SW480 (cell line): ENCODE results near the gene SPTBN1.
"Not testable (repeated sequence)": the region's sequence is repeated elsewhere in the genome, so short reads cannot be mapped to it uniquely, and the experiment has no call there.

Experiments used
- DNase-seq: peaks from one replicate; pipeline ENCODE4 v3.0.0-alpha.2; 2016; ENCODE audit warnings: low spot score

The SPTBN1 gene

GRCh38 chr2:54471221-54471711, 15.1 kb downstream of the SPTBN1 start:
- peak; percentile 21 for DNase-seq

GRCh38 chr2:54473851-54474250, 17.7 kb downstream of the SPTBN1 start:
- no peak for DNase-seq

DNA sequence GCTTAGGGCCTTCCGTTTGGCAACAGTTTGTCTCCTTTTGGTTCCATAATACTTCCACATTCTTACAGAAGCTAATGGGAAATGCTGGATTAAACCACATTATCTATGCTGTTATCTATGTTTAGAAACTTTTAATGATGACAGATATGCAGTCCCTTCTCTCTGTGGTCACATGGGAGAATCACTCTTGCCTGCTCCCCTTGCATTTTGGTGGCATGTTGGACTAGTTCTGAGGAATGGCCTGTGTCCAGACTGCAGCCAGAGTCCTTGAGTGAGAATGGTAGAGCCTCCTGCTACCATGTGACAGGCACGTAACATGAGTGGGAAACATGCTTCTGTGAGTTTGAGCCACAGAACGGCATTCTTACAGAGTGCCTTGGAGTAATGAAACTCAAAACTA, 19.2 kb downstream of the SPTBN1 start:
- no peak for DNase-seq

DNA sequence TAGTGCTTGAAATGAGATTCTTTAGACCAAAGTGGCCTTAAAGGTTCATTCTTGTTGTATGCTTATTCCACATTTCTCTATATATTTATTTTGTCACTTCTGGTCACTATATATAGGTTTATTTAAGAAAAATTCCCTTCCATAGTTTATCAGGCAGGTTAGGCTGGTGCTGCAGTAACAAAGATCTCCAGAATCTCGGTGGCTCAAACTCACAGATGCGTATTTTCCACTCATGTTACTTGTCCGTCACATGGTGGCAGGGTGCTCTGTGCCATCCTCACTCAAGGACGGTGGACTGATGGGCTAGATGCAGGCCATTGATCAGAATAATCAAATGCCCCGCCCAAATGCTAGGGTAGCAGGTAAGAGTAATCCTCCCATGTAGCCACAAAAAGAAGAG, 19.8 kb downstream of the SPTBN1 start:
- DNase-seq: no peak

- no peak for DNase-seq
Observed at GRCh38 chr2:54476852-54477251, 20.7 kb downstream of the SPTBN1 start.

GRCh38 chr2:54477896-54478295, 21.8 kb downstream of the SPTBN1 start:
- no peak for DNase-seq

- DNase-seq: no peak
Observed at GRCh38 chr2:54478899-54479298, 22.8 kb downstream of the SPTBN1 start.

GRCh38 chr2:54479424-54479823, 23.3 kb downstream of the SPTBN1 start:
- DNase-seq: no peak

GRCh38 chr2:54480025-54480424, 23.9 kb downstream of the SPTBN1 start:
- no peak for DNase-seq

GRCh38 chr2:54481686-54482085, 25.6 kb downstream of the SPTBN1 start:
- DNase-seq: no peak

DNA sequence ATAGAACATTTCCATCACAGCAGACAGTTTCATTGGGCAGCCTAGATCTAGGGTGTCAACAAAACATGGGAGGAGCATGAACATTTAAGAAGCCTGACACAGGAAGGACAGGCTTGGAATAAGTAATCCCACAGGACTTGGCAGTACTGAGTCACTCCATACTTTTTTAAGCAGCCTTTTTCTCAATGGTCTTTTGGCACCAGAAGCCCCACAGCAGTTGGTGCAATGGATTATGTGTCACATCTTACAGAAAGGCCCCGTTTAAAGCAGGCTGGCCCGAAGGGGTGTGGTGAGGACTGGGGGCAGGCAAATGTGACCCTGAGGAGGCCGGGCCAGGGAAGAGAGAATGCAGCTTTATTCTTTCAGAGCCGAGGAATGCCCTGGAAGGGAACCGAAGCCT, 26.6 kb downstream of the SPTBN1 start:
- peak; percentile 80 for DNase-seq

DNA sequence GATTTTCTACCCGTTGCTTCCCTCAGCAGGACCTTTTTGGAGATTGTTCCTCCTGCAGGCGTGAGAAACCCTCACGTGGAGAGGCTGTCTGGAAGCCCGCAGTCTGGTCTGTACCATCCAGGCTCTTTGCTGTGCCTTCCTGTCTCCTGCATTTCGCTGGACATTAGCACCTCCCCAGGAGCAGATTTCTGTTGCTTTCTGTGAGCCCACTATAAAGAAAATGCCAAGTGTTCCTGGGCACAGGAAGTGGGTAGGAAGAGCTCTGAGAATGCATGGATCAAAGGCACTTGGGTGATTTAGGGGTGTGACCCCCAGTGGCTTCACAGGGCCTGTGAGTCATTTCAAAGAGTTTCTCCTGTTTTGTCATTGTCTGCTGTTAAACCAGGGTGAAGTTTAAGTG, 27.3 kb downstream of the SPTBN1 start:
- DNase-seq: peak; percentile 95

GRCh38 chr2:54485756-54486155, 29.6 kb downstream of the SPTBN1 start:
- not testable (repeated sequence) for DNase-seq

DNA sequence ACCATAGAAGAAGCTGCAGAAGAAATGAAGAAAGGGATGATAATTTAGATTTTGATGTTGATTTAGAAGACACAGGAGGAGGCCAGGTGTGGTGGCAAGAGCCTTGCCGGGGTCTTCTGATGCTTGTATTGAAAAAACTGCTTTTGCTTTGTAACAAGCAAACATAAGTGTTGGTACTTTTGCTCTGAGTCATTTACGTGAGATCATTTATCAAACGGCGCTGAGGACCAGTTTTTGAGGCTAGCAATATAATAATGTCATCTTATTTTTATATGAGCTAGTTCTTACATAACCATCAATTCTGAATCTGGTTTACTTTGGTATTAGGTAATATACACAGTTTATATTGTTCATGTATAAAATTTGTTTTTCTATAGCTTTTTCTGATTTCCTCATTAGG, 30.6 kb downstream of the SPTBN1 start:
- no peak for DNase-seq

DNA sequence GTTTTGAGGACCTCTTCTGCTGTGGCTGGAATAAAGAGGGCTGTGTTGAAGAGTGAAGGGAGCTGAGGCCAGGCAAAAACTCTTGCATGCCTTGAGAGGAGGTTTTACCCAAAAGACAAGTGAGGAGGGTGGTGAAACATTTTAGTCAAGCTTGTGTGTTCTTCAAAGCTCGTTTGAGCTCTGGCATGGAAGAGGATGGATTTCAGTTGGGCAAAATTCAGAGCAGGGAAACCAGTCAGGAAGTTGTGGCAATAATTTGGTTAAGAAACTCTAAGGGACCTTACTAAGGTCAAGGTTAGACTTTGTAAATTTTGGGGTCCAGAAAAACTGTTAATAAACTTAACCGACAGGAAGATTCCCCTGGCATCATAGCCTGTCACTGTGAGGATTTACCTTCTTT, 34.7 kb downstream of the SPTBN1 start:
- DNase-seq: no peak

DNA sequence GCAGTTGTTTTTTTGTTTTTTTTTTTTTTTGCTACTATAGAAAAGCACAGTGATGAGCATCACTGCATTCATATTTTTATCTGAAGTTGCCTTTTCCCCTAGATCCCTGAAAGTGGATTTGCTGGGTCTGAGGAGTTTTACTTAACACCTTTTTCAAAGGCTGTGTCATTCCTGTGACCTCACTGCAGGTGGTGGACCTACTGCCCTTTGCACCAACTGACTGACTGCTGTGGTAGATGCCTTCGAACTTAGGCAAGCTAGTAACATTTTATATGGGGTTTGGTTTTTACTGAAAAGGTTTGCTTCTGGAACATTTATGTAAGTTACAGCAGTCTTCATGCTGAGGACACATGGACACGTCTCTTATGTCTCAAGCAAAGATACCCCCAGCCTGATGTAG, 36.2 kb downstream of the SPTBN1 start:
- no peak for DNase-seq

GRCh38 chr2:54494087-54494486, 38.0 kb downstream of the SPTBN1 start:
- DNase-seq: no peak

GRCh38 chr2:54496920-54497319, 40.8 kb downstream of the SPTBN1 start:
- DNase-seq: no peak

DNA sequence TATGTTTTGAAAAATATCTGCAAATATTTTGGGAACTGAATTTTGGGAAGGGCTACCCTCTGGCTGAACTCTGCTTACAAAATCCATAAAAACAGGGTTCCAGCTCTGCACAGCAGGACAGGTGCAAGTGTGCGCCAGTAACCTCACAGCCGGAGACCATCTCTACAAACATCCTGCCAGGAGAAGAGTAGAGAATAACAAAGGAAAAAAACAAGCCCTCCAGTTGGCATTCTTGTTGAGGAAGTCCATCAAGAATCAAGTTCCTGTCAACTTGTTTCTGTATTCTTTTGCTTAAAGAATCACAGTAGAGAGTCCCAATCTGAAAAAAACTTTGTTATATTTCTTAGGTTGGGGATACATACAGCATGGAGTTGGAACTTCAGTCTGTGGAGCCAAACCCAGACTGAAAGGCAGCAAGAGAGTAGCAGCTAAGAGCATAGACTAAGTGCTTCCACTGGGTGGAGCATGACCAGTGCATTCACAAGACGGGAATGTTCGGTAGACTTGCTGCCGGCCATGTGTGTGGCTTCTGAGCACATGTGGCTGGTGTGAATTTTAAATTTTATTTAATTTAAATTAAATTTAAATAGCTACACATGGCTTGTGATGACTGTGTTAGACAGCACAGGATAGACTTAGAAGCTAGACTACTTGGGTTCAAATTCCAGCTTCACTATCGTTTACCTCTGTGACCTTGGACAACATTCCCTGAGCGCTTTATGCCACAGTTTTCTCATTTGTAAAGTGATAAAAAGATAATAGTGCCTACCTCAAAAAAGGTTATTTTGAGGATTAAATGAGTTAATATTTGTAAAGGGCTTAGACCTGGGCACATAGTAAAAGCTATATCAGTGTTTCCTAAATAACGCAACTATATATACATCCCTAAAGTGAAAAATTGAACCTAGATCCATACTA, 41.9 kb downstream of the SPTBN1 start:
- peak; percentile 25 for DNase-seq

- no peak for DNase-seq
Observed at GRCh38 chr2:54499661-54500060, 43.5 kb downstream of the SPTBN1 start.

GRCh38 chr2:54500404-54501205, 44.5 kb downstream of the SPTBN1 start:
- DNase-seq: no peak

DNA sequence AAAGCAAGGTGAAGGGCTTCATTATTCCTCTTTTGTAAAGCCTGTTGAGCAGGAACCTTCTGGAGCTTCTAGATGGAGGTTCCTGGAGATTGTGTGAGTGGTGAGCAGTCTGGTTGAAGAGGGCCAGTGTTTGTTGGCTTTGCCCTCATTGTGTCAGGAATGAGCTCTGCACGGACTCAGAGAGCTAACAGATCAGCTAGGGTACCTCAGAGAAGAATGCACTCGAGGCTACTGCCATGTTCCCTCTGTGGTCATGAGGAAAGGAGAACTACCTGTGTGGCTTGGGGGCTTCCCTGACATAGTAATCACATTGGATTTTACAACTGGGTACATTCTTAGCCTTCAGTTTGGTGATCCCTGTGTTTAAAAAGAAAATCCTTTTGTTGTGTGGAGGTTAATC, 46.6 kb downstream of the SPTBN1 start:
- DNase-seq: no peak

DNA sequence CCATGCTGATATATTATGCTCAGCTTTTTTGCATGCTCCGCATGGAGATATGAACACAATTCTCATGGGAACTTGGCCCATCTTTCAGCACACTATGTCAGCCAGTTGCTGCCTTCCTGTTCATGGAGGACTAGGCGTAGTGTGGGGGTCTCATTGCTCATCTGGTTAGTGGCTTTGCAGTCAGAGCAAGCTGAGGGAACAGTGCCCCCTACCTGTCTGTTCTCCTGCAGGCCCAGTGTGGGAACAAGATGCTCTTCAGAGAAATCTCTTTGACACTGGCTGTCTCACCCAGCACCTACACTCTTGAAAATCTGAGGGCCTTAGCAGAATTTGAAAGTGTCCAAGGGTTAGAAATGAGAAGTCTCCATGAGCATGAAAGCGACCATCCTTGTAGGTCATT, 47.1 kb downstream of the SPTBN1 start:
- DNase-seq: peak; percentile 27
